GM12878 (cell line): ENCODE measurements around the gene OR6N2. TPM values are rescaled to one million over a fixed set of nuclear protein-coding genes. Genes with fewer than 3 reads are reported as not detected.

ENCODE experiments used
- ATAC-seq: fragments of 200-7000 bp; cut with Tn5 transposase; 3 replicates; pipeline ENCODE4 v1.9.1; 2020; ENCODE audit warnings: mild to moderate bottlenecking, moderate library complexity
- BruUV-seq: library from RNA; stranded (reverse); fragments of 400-500 nt; replicated peaks from 2 replicates; lab custom pipeline; 2021; lab: Mats Ljungman, UMichigan
- CTCF ChIA-PET: fragments of 300-600 bp; sonication (Branson Sonifier 250); formaldehyde crosslinking; extraction: SDS; loops from one replicate; lab custom pipeline; 2021; ENCODE audit warnings: inconsistent platforms; lab: Yijun Ruan, JAX
- POLR2A ChIA-PET: fragments of 350-600 bp; formaldehyde crosslinking; extraction: SDS; loops from one replicate; lab custom pipeline; 2021; ENCODE audit warnings: inconsistent platforms; lab: Charles Lee
- RAD21 ChIA-PET: fragments of 300-600 bp; sonication (Branson Sonifier 250); formaldehyde crosslinking; loops from one replicate; lab custom pipeline; 2023; ENCODE audit warnings: antibody characterized with exemption; ENCODE audit not compliant: unreplicated experiment; lab: Charles Lee
- SMC1A ChIA-PET: fragments of 300-600 bp; sonication (Branson Sonifier 250); formaldehyde crosslinking; loops from one replicate; lab custom pipeline; 2023; ENCODE audit not compliant: unreplicated experiment, uncharacterized antibody; lab: Charles Lee
- DNase-seq: peaks from one replicate; pipeline ENCODE4 v3.0.0-alpha.2; 2011; ENCODE audit warnings: low read depth, low spot score
- FAIRE-seq: peaks from 3 replicates; lab custom pipeline; 2011; peaks lifted over from hg19 to GRCh38; lab: Jason Lieb, UNC
- H2AFZ ChIP-seq: 2 replicates; pipeline ENCODE4 v1.6.0; 2011; ENCODE audit warnings: low read depth, low read length, control low read depth; ENCODE audit not compliant: control insufficient read depth
- H3K27ac ChIP-seq: 2 replicates; pipeline ENCODE4 v1.5.1; 2011; ENCODE audit warnings: control low read depth; ENCODE audit not compliant: control insufficient read depth, insufficient read depth
- H3K27me3 ChIP-seq, 2 experiments: replicated peaks in 1 of 2; 2 replicates each; pipeline versions ENCODE4 v1.6.0 to v1.6.1; 2011; ENCODE audit warnings: low read length in 1 of 2; ENCODE audit not compliant: control insufficient read depth in 2 of 2, insufficient read depth in 2 of 2
- H3K36me3 ChIP-seq, 2 experiments: 2 replicates each; pipeline ENCODE4 v1.5.1; 2011; ENCODE audit warnings: low read length in 1 of 2; ENCODE audit not compliant: control insufficient read depth in 2 of 2, insufficient read depth in 2 of 2
- H3K4me1 ChIP-seq: 2 replicates; pipeline ENCODE4 v1.6.1; 2011; ENCODE audit warnings: mild to moderate bottlenecking, low read length, moderate library complexity, mixed read lengths; ENCODE audit not compliant: control insufficient read depth, insufficient read depth
- H3K4me2 ChIP-seq: 2 replicates; pipeline ENCODE4 v1.6.0; 2011; ENCODE audit warnings: control low read depth; ENCODE audit not compliant: control insufficient read depth, insufficient read depth
- H3K4me3 ChIP-seq: fragments of 200-600 bp; sonication (generic); 2 replicates; pipeline ENCODE4 v1.5.1; 2016
- H3K79me2 ChIP-seq: 2 replicates; pipeline ENCODE4 v1.6.0; 2011; ENCODE audit warnings: low read length; ENCODE audit not compliant: control insufficient read depth, insufficient read depth
- H3K9ac ChIP-seq: 2 replicates; pipeline ENCODE4 v1.8.0; 2011; ENCODE audit warnings: low read length, control low read depth, mixed read lengths; ENCODE audit not compliant: control insufficient read depth, insufficient read depth
- H3K9me3 ChIP-seq: replicated peaks from 3 replicates; pipeline ENCODE4 v1.5.1; 2011; ENCODE audit warnings: mild to moderate bottlenecking, low read length; ENCODE audit not compliant: control insufficient read depth, insufficient read depth
- H4K20me1 ChIP-seq: 2 replicates; pipeline ENCODE4 v1.6.0; 2011; ENCODE audit not compliant: control insufficient read depth, insufficient read depth
- BCL11A ChIP-seq: IDR thresholded peaks from 2 replicates; pipeline ENCODE4 v1.6.1; 2011; ENCODE audit warnings: low read depth, low read length
- BRCA1 ChIP-seq: IDR thresholded peaks from 2 replicates; pipeline ENCODE4 v1.6.1; 2011; ENCODE audit warnings: low read depth, low read length, improper control_type of control experiment
- MXI1 ChIP-seq: fragments of 150-350 bp; IDR thresholded peaks from 2 replicates; pipeline ENCODE4 v1.6.1; 2011; ENCODE audit warnings: low read depth, mild to moderate bottlenecking, inconsistent platforms, low read length, improper control_type of control experiment
- NR2C1 ChIP-seq: fragments of 450-650 bp; IDR thresholded peaks from 2 replicates; pipeline ENCODE4 v1.6.1; 2017; ENCODE audit warnings: antibody characterized with exemption, mild to moderate bottlenecking, moderate library complexity
- POU2F2 ChIP-seq: IDR thresholded peaks from 3 replicates; pipeline ENCODE4 v1.6.1; 2011; ENCODE audit warnings: low read depth, mild to moderate bottlenecking, low read length, borderline replicate concordance
- SMAD1 ChIP-seq: fragments of 450-650 bp; IDR thresholded peaks from 2 replicates; pipeline ENCODE4 v1.6.1; 2018; ENCODE audit warnings: mild to moderate bottlenecking, low read depth; ENCODE audit not compliant: partially characterized antibody
- YY1 ChIP-seq: IDR thresholded peaks from 2 replicates; pipeline ENCODE4 v1.6.1; 2011; ENCODE audit warnings: low read depth, mild to moderate bottlenecking, low read length
- WGBS: methylation state at CpG from one replicate; pipeline ENCODE4 v1.1.6; 2016; ENCODE audit warnings: low lambda C conversion rate; ENCODE audit not compliant: insufficient replicate concordance, insufficient coverage; ENCODE audit errors: missing lambda C conversion rate; 5-methylcytosine and 5-hydroxymethylcytosine counted together
- in situ Hi-C: fragments of 300-500 bp; cut with MboI; formaldehyde crosslinking; loops from 9 replicates; pipeline ENCODE4 v1.14.3; 2018; ENCODE audit warnings: mixed read lengths
- intact Hi-C: fragments of 100-400 bp; cut with micrococcal nuclease; formaldehyde crosslinking; loops from one replicate; pipeline ENCODE4 v1.14.2; 2022; ENCODE audit not compliant: unreplicated experiment
- polyA plus RNA-seq, 11 experiments: library from polyadenylated mRNA; depleted of rRNA in 4 of 11; unstranded in 6 of 11; stranded (reverse) in 5 of 11; fragments of >200 nt; fragmentation: Nextera tagmentation in 4 of 11; fragmentation: Illumina TruSeq in 1 of 11; extraction: Ambion mirVana in 4 of 11; extraction: Trizol in 1 of 11; gene quantifications; 1 replicate in 1 of 11; 2 replicates in 10 of 11; pipeline versions ENCODE4 v1.2.1 to v1.2.3, GENCODE V29; 2011 to 2016; ENCODE audit warnings: inconsistent platforms in 2 of 11, missing spikeins in 2 of 11, low read depth in 1 of 11
- total RNA-seq, 4 experiments: library from RNA; depleted of rRNA in 3 of 4; stranded (reverse); fragments of >200 nt in 3 of 4; fragmentation: Illumina TruSeq in 1 of 4; extraction: Trizol in 1 of 4; gene quantifications; 2 replicates each; pipeline versions ENCODE4 v1.2.1 to v1.2.3, GENCODE V29; 2013 to 2021
- TF ChIP-seq, protein P1 (sequence below): IDR thresholded peaks from 2 replicates; pipeline ENCODE4 v1.6.1; 2011; ENCODE audit warnings: low read depth, mild to moderate bottlenecking, low read length, moderate library complexity, borderline replicate concordance; ENCODE audit errors: extremely low read depth

Gene OR6N2
- total and polyA plus RNA-seq, 10 of the 15 experiments (the other 5 are each of a cell fraction or from before 2014, with no cell fraction given), result not detected

GRCh38 chr1:158803678-158804077 lies 22.7 kb upstream of the OR6N2 start (continued):
- TF ChIP-seq BCL11A (no peak), NR2C1 (no peak), MXI1 (no peak), POU2F2 (no peak)
- TF ChIP-seq, protein P1, sequence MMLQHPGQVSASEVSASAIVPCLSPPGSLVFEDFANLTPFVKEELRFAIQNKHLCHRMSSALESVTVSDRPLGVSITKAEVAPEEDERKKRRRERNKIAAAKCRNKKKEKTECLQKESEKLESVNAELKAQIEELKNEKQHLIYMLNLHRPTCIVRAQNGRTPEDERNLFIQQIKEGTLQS, result no peak

GRCh38 chr1:158801396-158801795 lies 20.4 kb upstream of the OR6N2 start:
- RAD21 ChIA-PET, result interaction anchor here (1.1 kb wide), 1 partner anchor 196 kb away, joined by 3 read pairs; no protein-coding TSS in a partner anchor
- BruUV-seq, result no TSS peak
- 64% methylated on average over 1 of the region's 1 CpG for WGBS
- Histone ChIP-seq H3K27ac (no peak overlapping the region), H3K9me3 (no peaks in the 10 kb centered on the region), H3K4me1 (no peaks in the 10 kb centered on the region), H3K4me2 (no peak overlapping the region), H3K4me3 (no peak overlapping the region), H4K20me1 (no peaks in the 10 kb centered on the region), H3K36me3 (no peaks in the 10 kb centered on the region), H3K9ac (no peak overlapping the region), H3K79me2 (no peaks in the 10 kb centered on the region), H2AFZ (no peak overlapping the region), H3K27me3 (no peaks in the 10 kb centered on the region; a peak in 1 of 4 replicates)
- SMC1A ChIA-PET, result no interaction called here
- POLR2A ChIA-PET, result no interaction called here
- DNase-seq, result no peak
- intact Hi-C loops, result loop anchor here (10.0 kb wide), 1 partner anchor 173 kb away; no protein-coding TSS in a partner anchor
- no peak for FAIRE-seq
- in situ Hi-C loops, result no loop called here
- TF ChIP-seq SMAD1, result no peak
- TF ChIP-seq YY1, result no peak
- no peak for TF ChIP-seq BRCA1
- no peak for ATAC-seq
- CTCF ChIA-PET, result no interaction called here
